B cell (primary cell): Measurements from ENCODE around the gene TCAP. TPM values are rescaled to one million over a fixed set of nuclear protein-coding genes. Genes with fewer than 3 reads are reported as not detected.
A peak's percentile ranks its signal among the peaks of the same experiment; 100 is the strongest.

Experiments
- ATAC-seq: fragments of 200-7000 bp; cut with Tn5 transposase; one replicate; pipeline ENCODE4 v1.10.0; 2021; ENCODE audit warnings: low read depth, mild to moderate bottlenecking, moderate number of reproducible peaks, moderate library complexity
- CTCF ChIA-PET: fragments of 350-600 bp; sonication (Branson Sonifier 250); formaldehyde crosslinking; loops from one replicate; lab custom pipeline; 2021; ENCODE audit warnings: antibody characterized with exemption, inconsistent platforms; lab: Charles Lee
- POLR2A ChIA-PET: fragments of 350-600 bp; sonication (Branson Sonifier 250); formaldehyde crosslinking; loops from one replicate; lab custom pipeline; 2021; ENCODE audit warnings: antibody characterized with exemption; lab: Charles Lee
- DNase-seq: peaks from one replicate; pipeline ENCODE4 v3.0.0; 2013
- H2AFZ ChIP-seq: 2 replicates; pipeline ENCODE4 v1.6.1; 2012; ENCODE audit warnings: mild to moderate bottlenecking, low read depth, low read length; ENCODE audit not compliant: insufficient read depth, poor library complexity, severe bottlenecking
- H3K27ac ChIP-seq, 2 donors: 1 replicate in 1 of 2; 2 replicates in 1 of 2; pipeline ENCODE4 v1.5.1; 2012 to 2013; ENCODE audit warnings: low read length in 2 of 2, mild to moderate bottlenecking in 2 of 2, moderate library complexity in 1 of 2
- H3K27me3 ChIP-seq, 4 experiments: fragments of 200-600 bp in 1 of 4; sonication (generic) in 1 of 4; replicated peaks in 1 of 4; 1 replicate in 2 of 4; 2 replicates in 2 of 4; pipeline versions ENCODE4 v1.6.1 to v1.7.0; 2013 to 2016; ENCODE audit warnings: low read length in 3 of 4, mild to moderate bottlenecking in 2 of 4, mixed read lengths in 1 of 4, moderate library complexity in 1 of 4; ENCODE audit not compliant: insufficient read depth in 4 of 4, control insufficient read depth in 3 of 4; ENCODE audit errors: control extremely low read depth in 1 of 4
- H3K36me3 ChIP-seq, 2 experiments: replicated peaks in 1 of 2; 1 replicate in 1 of 2; 2 replicates in 1 of 2; pipeline versions ENCODE4 v1.6.1 to v1.7.1; 2013; ENCODE audit warnings: low read length in 1 of 2; ENCODE audit not compliant: insufficient read depth in 2 of 2, control insufficient read depth in 1 of 2; ENCODE audit errors: control extremely low read depth in 1 of 2, extremely low read depth in 1 of 2
- H3K4me1 ChIP-seq, 2 donors: fragments of 200-600 bp in 1 of 2; sonication (generic) in 1 of 2; 1 replicate in 1 of 2; 2 replicates in 1 of 2; pipeline versions ENCODE4 v1.5.1 to v1.6.1; 2013 to 2017; ENCODE audit warnings: low read length in 2 of 2; ENCODE audit not compliant: control insufficient read depth in 2 of 2, insufficient read depth in 2 of 2
- H3K4me2 ChIP-seq: replicated peaks from 2 replicates; pipeline ENCODE3; 2012; ENCODE audit warnings: mild to moderate bottlenecking, low read depth, low read length; ENCODE audit not compliant: poor library complexity, severe bottlenecking
- H3K4me3 ChIP-seq, 5 experiments: fragments of 200-600 bp in 1 of 5; sonication (generic) in 1 of 5; 1 replicate in 3 of 5; 2 replicates in 2 of 5; pipeline versions ENCODE4 v1.5.1 to v1.7.0; 2011 to 2016; ENCODE audit warnings: low read length in 4 of 5, mild to moderate bottlenecking in 4 of 5, low read depth in 2 of 5, control low read depth in 1 of 5, moderate library complexity in 1 of 5; ENCODE audit not compliant: insufficient read depth in 1 of 5; ENCODE audit errors: control extremely low read depth in 1 of 5, extremely low read depth in 1 of 5
- H3K79me2 ChIP-seq: fragments of 200-600 bp; sonication (generic); one replicate; pipeline ENCODE4 v1.6.0; 2016; ENCODE audit warnings: low read length; ENCODE audit not compliant: control insufficient read depth, insufficient read depth
- H3K9ac ChIP-seq: fragments of 200-600 bp; sonication (generic); 2 replicates; pipeline ENCODE4 v1.6.1; 2017; ENCODE audit warnings: mild to moderate bottlenecking, low read length, moderate library complexity
- H3K9me3 ChIP-seq, 3 donors: one replicate each; pipeline versions ENCODE4 v1.6.1 to v1.7.1; 2013; ENCODE audit warnings: low read length in 2 of 3; ENCODE audit not compliant: control insufficient read depth in 2 of 3, insufficient read depth in 1 of 3; ENCODE audit errors: control extremely low read depth in 1 of 3
- H4K20me1 ChIP-seq: 2 replicates; pipeline ENCODE4 v1.6.0; 2012; ENCODE audit warnings: mild to moderate bottlenecking, low read length; ENCODE audit not compliant: insufficient read depth, control insufficient read depth, poor library complexity, severe bottlenecking
- H3K27ac Mint-ChIP-seq: one replicate; pipeline ENCODE4 v1.8.0; 2021; ENCODE audit warnings: mixed read lengths
- H3K27me3 Mint-ChIP-seq: one replicate; pipeline ENCODE4 v1.8.0; 2021; ENCODE audit warnings: mixed read lengths
- H3K4me1 Mint-ChIP-seq: one replicate; pipeline ENCODE4 v1.8.0; 2021; ENCODE audit warnings: mixed read lengths
- H3K4me3 Mint-ChIP-seq: one replicate; pipeline ENCODE4 v1.8.0; 2021; ENCODE audit warnings: mixed read lengths
- H3K9me3 Mint-ChIP-seq: one replicate; pipeline ENCODE4 v1.8.0; 2022; ENCODE audit warnings: mixed read lengths; ENCODE audit not compliant: insufficient read depth
- EZH2 ChIP-seq: IDR thresholded peaks from 2 replicates; pipeline ENCODE4 v1.6.1; 2012; ENCODE audit warnings: borderline replicate concordance, low read depth, mild to moderate bottlenecking, moderate library complexity, low read length; ENCODE audit not compliant: insufficient read depth, poor library complexity, severe bottlenecking
- WGBS: methylation state at CpG from one replicate; pipeline ENCODE4 v1.1.5; 2013; ENCODE audit warnings: missing lambda C conversion rate; ENCODE audit not compliant: insufficient coverage; 5-methylcytosine and 5-hydroxymethylcytosine counted together
- intact Hi-C: fragments of 100-400 bp; cut with micrococcal nuclease; formaldehyde crosslinking; loops from one replicate; pipeline ENCODE4 v1.10.0; 2022
- polyA plus RNA-seq: library from polyadenylated mRNA; depleted of rRNA; stranded (reverse); fragments of >200 nt; gene quantifications from 2 replicates; pipeline ENCODE4 v1.2.3, GENCODE V29; 2012
- total RNA-seq, 2 donors: library from RNA; stranded (reverse); fragments of 120-200 nt in 1 of 2; gene quantifications; 1 replicate in 1 of 2; 2 replicates in 1 of 2; pipeline versions ENCODE4 v1.2.3 to v1.2.4, GENCODE V29; 2013 to 2022
- TF ChIP-seq, protein P1 (sequence below): fragments of 200-600 bp; IDR thresholded peaks from one replicate; pipeline ENCODE4 v1.8.0; 2022; ENCODE audit warnings: antibody characterized with exemption, mild to moderate bottlenecking

TCAP gene
- total and polyA plus RNA-seq, 2 donors (not counting 1 experiment from before 2014, with no cell fraction given): 3.8 to 5.1 TPM

DNA sequence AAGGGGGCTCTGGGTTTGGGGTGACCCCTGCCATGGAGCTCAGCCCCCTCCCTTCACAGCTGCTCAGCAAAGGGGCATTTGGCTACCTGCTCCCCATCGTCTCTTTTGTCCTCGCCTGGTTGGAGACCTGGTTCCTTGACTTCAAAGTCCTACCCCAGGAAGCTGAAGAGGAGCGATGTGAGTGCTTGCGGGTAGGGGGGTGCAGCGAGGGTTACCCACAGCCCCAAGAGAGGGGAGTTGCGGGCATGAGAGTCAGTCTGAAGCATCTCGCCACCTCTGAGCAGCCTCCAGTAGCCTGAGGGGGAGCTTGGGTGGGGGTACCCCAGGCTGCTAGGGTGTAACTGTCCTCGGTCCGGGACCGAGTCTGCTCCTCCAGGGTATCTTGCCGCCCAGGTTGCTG, 6.8 kb upstream of the TCAP start:
- Histone ChIP-seq H3K27me3 (no peaks in the 10 kb centered on the region), H2AFZ (no peak overlapping the region), H3K36me3 (peaks cover 0 to 49% of the 10 kb centered on the region in 2 experiments), H3K79me2 (peaks cover 34% of the 10 kb centered on the region), H4K20me1 (peaks cover 16% of the 10 kb centered on the region), H3K9me3 (no peaks in the 10 kb centered on the region), H3K4me1 (peaks cover 34 to 58% of the 10 kb centered on the region in 2 donors), H3K4me3 (no peak overlapping the region), H3K9ac (no peak overlapping the region), H3K4me2 (peak overlapping the region; percentile 58), H3K27ac (peak overlapping the region; percentile 32 to 81)
- WGBS: 50% methylated on average over 9 of the region's 11 CpGs
- Mint-ChIP-seq H3K9me3 (no peaks in the 10 kb centered on the region), H3K4me3 (no peak overlapping the region), H3K4me1 (peaks cover 47% of the 10 kb centered on the region), H3K27me3 (no peaks in the 10 kb centered on the region), H3K27ac (peak overlapping the region; percentile 96)
- ChIA-PET CTCF (interaction anchor here (1.2 to 1.5 kb wide), 2 partner anchors 12 to 37 kb away, joined by 3 to 4 read pairs; no protein-coding TSS in a partner anchor), POLR2A (no interaction called here)
- no peak for TF ChIP-seq EZH2
- TF ChIP-seq, protein P1, sequence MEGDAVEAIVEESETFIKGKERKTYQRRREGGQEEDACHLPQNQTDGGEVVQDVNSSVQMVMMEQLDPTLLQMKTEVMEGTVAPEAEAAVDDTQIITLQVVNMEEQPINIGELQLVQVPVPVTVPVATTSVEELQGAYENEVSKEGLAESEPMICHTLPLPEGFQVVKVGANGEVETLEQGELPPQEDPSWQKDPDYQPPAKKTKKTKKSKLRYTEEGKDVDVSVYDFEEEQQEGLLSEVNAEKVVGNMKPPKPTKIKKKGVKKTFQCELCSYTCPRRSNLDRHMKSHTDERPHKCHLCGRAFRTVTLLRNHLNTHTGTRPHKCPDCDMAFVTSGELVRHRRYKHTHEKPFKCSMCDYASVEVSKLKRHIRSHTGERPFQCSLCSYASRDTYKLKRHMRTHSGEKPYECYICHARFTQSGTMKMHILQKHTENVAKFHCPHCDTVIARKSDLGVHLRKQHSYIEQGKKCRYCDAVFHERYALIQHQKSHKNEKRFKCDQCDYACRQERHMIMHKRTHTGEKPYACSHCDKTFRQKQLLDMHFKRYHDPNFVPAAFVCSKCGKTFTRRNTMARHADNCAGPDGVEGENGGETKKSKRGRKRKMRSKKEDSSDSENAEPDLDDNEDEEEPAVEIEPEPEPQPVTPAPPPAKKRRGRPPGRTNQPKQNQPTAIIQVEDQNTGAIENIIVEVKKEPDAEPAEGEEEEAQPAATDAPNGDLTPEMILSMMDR: no peak
- ATAC-seq (no peak), DNase-seq (no peak)
- intact Hi-C loops: no loop called here

DNA sequence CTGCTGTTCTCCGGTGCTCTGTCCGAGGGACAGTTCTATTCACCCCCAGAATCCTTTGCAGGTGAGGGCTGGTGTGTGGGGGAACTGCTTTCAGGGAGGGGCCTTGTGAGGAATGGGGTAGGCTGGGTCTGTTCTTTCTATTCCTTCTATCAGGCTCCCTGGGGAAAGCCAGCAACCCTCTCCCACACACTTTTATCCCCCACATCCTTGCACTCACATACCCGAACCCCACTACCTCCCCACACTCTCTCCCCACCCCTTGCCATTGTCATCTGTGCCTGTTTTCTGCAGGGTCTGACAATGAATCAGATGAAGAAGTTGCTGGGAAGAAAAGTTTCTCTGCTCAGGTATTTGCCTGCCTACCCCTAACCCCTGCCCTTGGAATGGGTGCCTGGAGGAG, 6.4 kb upstream of the TCAP start:
- Histone ChIP-seq H3K79me2 (peaks cover 30% of the 10 kb centered on the region), H3K9me3 (no peaks in the 10 kb centered on the region), H3K4me1 (peaks cover 34 to 55% of the 10 kb centered on the region in 2 donors), H3K27ac (peak overlapping the region; percentile 81), H3K9ac (no peak overlapping the region), H3K4me3 (no peak overlapping the region), H2AFZ (no peak overlapping the region), H4K20me1 (peaks cover 12% of the 10 kb centered on the region), H3K27me3 (no peaks in the 10 kb centered on the region), H3K36me3 (peaks cover 0 to 45% of the 10 kb centered on the region in 2 experiments), H3K4me2 (peak overlapping the region; percentile 58)
- no peak for DNase-seq
- CTCF ChIA-PET: interaction anchor here (1.2 kb wide), 1 partner anchor 37 kb away, joined by 4 read pairs; no protein-coding TSS in a partner anchor
- Mint-ChIP-seq H3K4me3 (peak overlapping the region; percentile 67), H3K27ac (peak overlapping the region; percentile 96), H3K27me3 (no peaks in the 10 kb centered on the region), H3K4me1 (peaks cover 45% of the 10 kb centered on the region), H3K9me3 (no peaks in the 10 kb centered on the region)
- no CpG with 5 or more reads among the region's 3 CpGs for WGBS
- intact Hi-C loops: no loop called here
- TF ChIP-seq, protein P1: no peak
- no peak for TF ChIP-seq EZH2
- POLR2A ChIA-PET: no interaction called here
- ATAC-seq: no peak
